Prostate gland (tissue), 2 donors: ENCODE measurements around the gene LANCL1.

Source experiments
- POLR2A ChIP-seq: fragments of 450-650 bp; IDR thresholded peaks from one replicate; pipeline ENCODE4 v1.6.1; 2016; ENCODE audit warnings: antibody characterized with exemption, mild to moderate bottlenecking
- POLR2AphosphoS5 ChIP-seq: sonication (generic); formaldehyde crosslinking; IDR thresholded peaks from one replicate; pipeline ENCODE4 v1.6.1; 2017; ENCODE audit warnings: antibody characterized with exemption
- TF ChIP-seq, protein P1 (sequence below), 4 experiments: fragments of 200-600 bp in 2 of 4; fragments of 450-650 bp in 2 of 4; sonication (generic) in 2 of 4; IDR thresholded peaks; 1 replicate in 3 of 4; 2 replicates in 1 of 4; pipeline ENCODE4 v1.5.1; 2016 to 2019; ENCODE audit warnings: antibody characterized with exemption in 4 of 4, mild to moderate bottlenecking in 2 of 4, moderate library complexity in 2 of 4

DNA sequence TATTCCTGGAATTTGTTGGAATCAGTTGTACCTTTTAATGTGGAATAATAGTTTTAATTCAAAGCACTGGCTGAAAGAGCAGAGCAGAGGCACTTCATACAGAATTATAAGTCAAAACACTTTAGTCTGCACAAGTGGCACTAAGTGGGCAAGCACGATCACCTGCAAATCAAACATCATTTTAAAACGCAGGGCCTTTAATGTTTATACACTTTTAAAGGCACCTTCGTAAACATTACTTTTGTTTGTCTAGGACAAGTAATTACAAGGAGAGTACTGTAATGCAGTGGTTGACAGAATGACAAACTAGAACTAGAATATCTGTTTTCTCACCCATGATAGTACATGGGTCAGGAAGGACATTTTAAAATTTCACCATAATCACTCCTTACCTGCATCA lies 36.4 kb downstream of the LANCL1 start:
- TF ChIP-seq, protein P1, sequence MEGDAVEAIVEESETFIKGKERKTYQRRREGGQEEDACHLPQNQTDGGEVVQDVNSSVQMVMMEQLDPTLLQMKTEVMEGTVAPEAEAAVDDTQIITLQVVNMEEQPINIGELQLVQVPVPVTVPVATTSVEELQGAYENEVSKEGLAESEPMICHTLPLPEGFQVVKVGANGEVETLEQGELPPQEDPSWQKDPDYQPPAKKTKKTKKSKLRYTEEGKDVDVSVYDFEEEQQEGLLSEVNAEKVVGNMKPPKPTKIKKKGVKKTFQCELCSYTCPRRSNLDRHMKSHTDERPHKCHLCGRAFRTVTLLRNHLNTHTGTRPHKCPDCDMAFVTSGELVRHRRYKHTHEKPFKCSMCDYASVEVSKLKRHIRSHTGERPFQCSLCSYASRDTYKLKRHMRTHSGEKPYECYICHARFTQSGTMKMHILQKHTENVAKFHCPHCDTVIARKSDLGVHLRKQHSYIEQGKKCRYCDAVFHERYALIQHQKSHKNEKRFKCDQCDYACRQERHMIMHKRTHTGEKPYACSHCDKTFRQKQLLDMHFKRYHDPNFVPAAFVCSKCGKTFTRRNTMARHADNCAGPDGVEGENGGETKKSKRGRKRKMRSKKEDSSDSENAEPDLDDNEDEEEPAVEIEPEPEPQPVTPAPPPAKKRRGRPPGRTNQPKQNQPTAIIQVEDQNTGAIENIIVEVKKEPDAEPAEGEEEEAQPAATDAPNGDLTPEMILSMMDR (IDR thresholded peaks at IDR 0.05): no peak
- TF ChIP-seq POLR2A (no peak), POLR2AphosphoS5 (peak; percentile 10)
